Right lobe of liver (tissue), 4 donors: ENCODE data around the gene JUND.

Source experiments
- CTCF ChIP-seq, 4 donors: fragments of 200-600 bp in 3 of 4; fragments of 450-650 bp in 1 of 4; IDR thresholded peaks; one replicate each; pipeline versions ENCODE4 v1.5.1 to v1.8.0; 2016 to 2022; ENCODE audit warnings: antibody characterized with exemption in 4 of 4, mild to moderate bottlenecking in 2 of 4
- POLR2A ChIP-seq: fragments of 450-650 bp; IDR thresholded peaks from one replicate; pipeline ENCODE4 v1.6.1; 2017; ENCODE audit warnings: antibody characterized with exemption, mild to moderate bottlenecking
- donor health status: DM: no; HTN: no; CAD: no.
- donor health status: DM: no; HTN: no; CAD: no.
- donor health status: DM: no; HTN: yes; CAD: no.

- TF ChIP-seq CTCF (IDR thresholded peaks at IDR 0.05) (no peak), POLR2A (no peak)
Observed at GRCh38 chr19:18259893-18260292, 21.5 kb downstream of the JUND start.
